ENCODE results near the gene SNRPE. TPM values are rescaled to one million over a fixed set of nuclear protein-coding genes. Genes with fewer than 3 reads are reported as not detected.

Gene SNRPE
- total RNA-seq, 1 experiment from 2014 or later = 288 TPM

DNA sequence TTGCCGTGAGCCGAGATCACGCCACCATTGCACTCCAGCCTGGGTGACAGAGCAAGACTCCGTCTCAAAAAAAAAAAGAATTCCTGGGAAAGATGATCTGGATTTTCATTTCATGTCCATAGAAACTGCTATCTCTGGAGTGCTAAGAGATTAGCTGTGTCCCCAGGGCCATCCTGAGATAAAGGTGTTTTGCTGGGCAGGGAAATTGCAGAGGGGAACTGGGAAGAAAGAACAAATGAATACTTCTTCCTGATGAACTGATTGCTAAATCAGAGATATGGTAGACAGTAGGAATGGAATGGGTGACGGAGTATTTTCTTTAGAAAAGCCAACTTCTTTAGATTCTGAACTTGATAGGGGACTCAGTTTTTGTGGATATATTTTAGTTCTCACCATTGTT lies 19.2 kb downstream of the SNRPE start:
- POLR2A ChIA-PET = no interaction called here
- H3K4me2 ChIP-seq (ENCODE audit: low read length) = no peak overlapping the region
- no peak overlapping the region for H3K27ac ChIP-seq (ENCODE audit: low read depth, low read length)
- RAD21 ChIA-PET (ENCODE audit: low non-redundant PET in 1 of 2, low total read pairs in 2 of 2, uncharacterized antibody in 2 of 2, unreplicated experiment in 2 of 2) = no interaction called here
- H3K36me3 ChIP-seq (ENCODE audit: control insufficient read depth in 1 of 2, insufficient read depth in 2 of 2, low read length in 2 of 2) = no peaks in the 10 kb centered on the region
- no peak overlapping the region for H3K9ac ChIP-seq (ENCODE audit: low read length)
- DNase-seq (ENCODE audit: low read depth, low spot score) = no peak
- no peak for ATAC-seq
- H2AFZ ChIP-seq (ENCODE audit: low read depth, low read length, poor library complexity, severe bottlenecking) = no peak overlapping the region
- no peak overlapping the region for H3K4me3 ChIP-seq (replicated peaks in 1 of 2; ENCODE audit: low read depth in 1 of 2, low read length in 2 of 2)
- TF ChIP-seq, protein P1, sequence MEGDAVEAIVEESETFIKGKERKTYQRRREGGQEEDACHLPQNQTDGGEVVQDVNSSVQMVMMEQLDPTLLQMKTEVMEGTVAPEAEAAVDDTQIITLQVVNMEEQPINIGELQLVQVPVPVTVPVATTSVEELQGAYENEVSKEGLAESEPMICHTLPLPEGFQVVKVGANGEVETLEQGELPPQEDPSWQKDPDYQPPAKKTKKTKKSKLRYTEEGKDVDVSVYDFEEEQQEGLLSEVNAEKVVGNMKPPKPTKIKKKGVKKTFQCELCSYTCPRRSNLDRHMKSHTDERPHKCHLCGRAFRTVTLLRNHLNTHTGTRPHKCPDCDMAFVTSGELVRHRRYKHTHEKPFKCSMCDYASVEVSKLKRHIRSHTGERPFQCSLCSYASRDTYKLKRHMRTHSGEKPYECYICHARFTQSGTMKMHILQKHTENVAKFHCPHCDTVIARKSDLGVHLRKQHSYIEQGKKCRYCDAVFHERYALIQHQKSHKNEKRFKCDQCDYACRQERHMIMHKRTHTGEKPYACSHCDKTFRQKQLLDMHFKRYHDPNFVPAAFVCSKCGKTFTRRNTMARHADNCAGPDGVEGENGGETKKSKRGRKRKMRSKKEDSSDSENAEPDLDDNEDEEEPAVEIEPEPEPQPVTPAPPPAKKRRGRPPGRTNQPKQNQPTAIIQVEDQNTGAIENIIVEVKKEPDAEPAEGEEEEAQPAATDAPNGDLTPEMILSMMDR (IDR thresholded peaks at IDR 0.05 in 2 of 3, conservative IDR thresholded peaks at IDR 0.05 in 1 of 3; ENCODE audit: borderline replicate concordance in 1 of 3, insufficient read depth in 1 of 3, low read depth in 2 of 3, low read length in 2 of 3) = no peak
- TF ChIP-seq, protein P2, sequence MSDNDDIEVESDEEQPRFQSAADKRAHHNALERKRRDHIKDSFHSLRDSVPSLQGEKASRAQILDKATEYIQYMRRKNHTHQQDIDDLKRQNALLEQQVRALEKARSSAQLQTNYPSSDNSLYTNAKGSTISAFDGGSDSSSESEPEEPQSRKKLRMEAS (IDR thresholded peaks at IDR 0.05) = no peak
- TF ChIP-seq, protein P3, sequence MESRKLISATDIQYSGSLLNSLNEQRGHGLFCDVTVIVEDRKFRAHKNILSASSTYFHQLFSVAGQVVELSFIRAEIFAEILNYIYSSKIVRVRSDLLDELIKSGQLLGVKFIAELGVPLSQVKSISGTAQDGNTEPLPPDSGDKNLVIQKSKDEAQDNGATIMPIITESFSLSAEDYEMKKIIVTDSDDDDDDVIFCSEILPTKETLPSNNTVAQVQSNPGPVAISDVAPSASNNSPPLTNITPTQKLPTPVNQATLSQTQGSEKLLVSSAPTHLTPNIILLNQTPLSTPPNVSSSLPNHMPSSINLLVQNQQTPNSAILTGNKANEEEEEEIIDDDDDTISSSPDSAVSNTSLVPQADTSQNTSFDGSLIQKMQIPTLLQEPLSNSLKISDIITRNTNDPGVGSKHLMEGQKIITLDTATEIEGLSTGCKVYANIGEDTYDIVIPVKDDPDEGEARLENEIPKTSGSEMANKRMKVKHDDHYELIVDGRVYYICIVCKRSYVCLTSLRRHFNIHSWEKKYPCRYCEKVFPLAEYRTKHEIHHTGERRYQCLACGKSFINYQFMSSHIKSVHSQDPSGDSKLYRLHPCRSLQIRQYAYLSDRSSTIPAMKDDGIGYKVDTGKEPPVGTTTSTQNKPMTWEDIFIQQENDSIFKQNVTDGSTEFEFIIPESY (IDR thresholded peaks at IDR 0.05; ENCODE audit: extremely low read depth, insufficient replicate concordance, low read length) = no peak
- TF ChIP-seq POLR2A (IDR thresholded peaks at IDR 0.05; ENCODE audit: borderline replicate concordance, extremely low read depth, insufficient read depth, insufficient read length) = no peak
- no peak for TF ChIP-seq EGR1 (IDR thresholded peaks at IDR 0.05; ENCODE audit: low read depth)
- TF ChIP-seq POLR2AphosphoS5 (IDR thresholded peaks at IDR 0.05; ENCODE audit: low read depth, low read length) = no peak
- TF ChIP-seq YY1 (IDR thresholded peaks at IDR 0.05; ENCODE audit: extremely low read depth, insufficient replicate concordance, low read depth, low read length) = no peak
- no peak for TF ChIP-seq RAD21 (IDR thresholded peaks at IDR 0.05; ENCODE audit: low read depth)
- TF ChIP-seq TCF7L2 (IDR thresholded peaks at IDR 0.05; ENCODE audit: borderline replicate concordance, extremely low read depth, insufficient read depth, insufficient read length) = no peak
- TF ChIP-seq SIN3A (IDR thresholded peaks at IDR 0.05; ENCODE audit: low read depth) = no peak
- TF ChIP-seq EZH2 (IDR thresholded peaks at IDR 0.05) = no peak
- TF ChIP-seq ELF1 (IDR thresholded peaks at IDR 0.05; ENCODE audit: borderline replicate concordance, low read depth) = no peak
- no peak for TF ChIP-seq CEBPB (IDR thresholded peaks at IDR 0.05; ENCODE audit: low read depth)
- no peak for TF ChIP-seq SRF (IDR thresholded peaks at IDR 0.05; ENCODE audit: low read depth)
- no peak for TF ChIP-seq ZFX (IDR thresholded peaks at IDR 0.05)
- TF ChIP-seq JUND (IDR thresholded peaks at IDR 0.05) = no peak
- no peaks in the 10 kb centered on the region for H4K20me1 ChIP-seq (ENCODE audit: insufficient read depth)
- no peaks in the 10 kb centered on the region for H3K4me1 ChIP-seq (ENCODE audit: control insufficient read depth in 1 of 2, insufficient read depth in 2 of 2, low read length in 2 of 2)
- CTCF ChIA-PET = interaction anchor here (0.7 to 1.9 kb wide), 2 partner anchors 27 to 248 kb away, joined by 4 to 6 read pairs; no protein-coding TSS in a partner anchor
- no peaks in the 10 kb centered on the region for H3K9me2 ChIP-seq (ENCODE audit: insufficient read depth)
- H3K9me3 ChIP-seq (ENCODE audit: control insufficient read depth in 1 of 2, insufficient read depth in 1 of 2, low read depth in 1 of 2, low read length in 2 of 2) = no peaks in the 10 kb centered on the region
- BruUV-seq (replicated peaks) = no TSS peak
- no peaks in the 10 kb centered on the region for H3K27me3 ChIP-seq (ENCODE audit: insufficient read depth, low read length)
- H3K79me2 ChIP-seq (ENCODE audit: insufficient read depth, low read length) = no peaks in the 10 kb centered on the region
- intact Hi-C loops (cut with micrococcal nuclease) = no loop called here
